H9 (cell line): ENCODE data around the gene ACAP2. TPM values are rescaled to one million over a fixed set of nuclear protein-coding genes. Genes with fewer than 3 reads are reported as not detected.

ENCODE experiments used
- DNase-seq: peaks from one replicate; pipeline ENCODE4 v3.0.0-alpha.2; 2017
- H2AFZ ChIP-seq: one replicate; pipeline ENCODE4 v1.6.1; 2013; ENCODE audit warnings: mild to moderate bottlenecking, low read length, control low read depth, moderate library complexity
- H2AK5ac ChIP-seq: 2 replicates; pipeline ENCODE4 v1.6.1; 2013; ENCODE audit warnings: low read length, control low read depth, mixed read lengths; ENCODE audit not compliant: insufficient read length
- H2BK120ac ChIP-seq: one replicate; pipeline ENCODE4 v1.6.1; 2013; ENCODE audit warnings: low read depth, mild to moderate bottlenecking, low read length, control low read depth, inconsistent platforms; ENCODE audit not compliant: poor library complexity, severe bottlenecking
- H2BK12ac ChIP-seq: 2 replicates; pipeline ENCODE4 v1.6.1; 2013; ENCODE audit warnings: low read length, control low read depth, mixed read lengths, low read depth; ENCODE audit not compliant: insufficient read length
- H2BK15ac ChIP-seq: 2 replicates; pipeline ENCODE4 v1.6.1; 2013; ENCODE audit warnings: low read depth, low read length, control low read depth
- H2BK20ac ChIP-seq: one replicate; pipeline ENCODE4 v1.6.1; 2013; ENCODE audit warnings: low read depth, mild to moderate bottlenecking, low read length, control low read depth, inconsistent platforms; ENCODE audit not compliant: poor library complexity, severe bottlenecking
- H2BK5ac ChIP-seq: 2 replicates; pipeline ENCODE4 v1.6.1; 2013; ENCODE audit warnings: low read length, control low read depth, mixed read lengths; ENCODE audit not compliant: insufficient read length
- H3K14ac ChIP-seq: 2 replicates; pipeline ENCODE4 v1.6.1; 2013; ENCODE audit warnings: low read length, control low read depth; ENCODE audit not compliant: insufficient read depth
- H3K18ac ChIP-seq: 2 replicates; pipeline ENCODE4 v1.6.1; 2013; ENCODE audit warnings: low read depth, mild to moderate bottlenecking, mixed read lengths, low read length, control low read depth; ENCODE audit not compliant: insufficient read length
- H3K23ac ChIP-seq: 2 replicates; pipeline ENCODE4 v1.6.1; 2013; ENCODE audit warnings: low read length, control low read depth, mixed read lengths, low read depth; ENCODE audit not compliant: insufficient read length
- H3K23me2 ChIP-seq: 2 replicates; pipeline ENCODE4 v1.6.1; 2013; ENCODE audit warnings: low read depth, mild to moderate bottlenecking, mixed read lengths, low read length, control low read depth; ENCODE audit not compliant: insufficient read length, poor library complexity, severe bottlenecking
- H3K27ac ChIP-seq: 2 replicates; pipeline ENCODE4 v1.5.1; 2013; ENCODE audit warnings: low read length, control low read depth, mixed read lengths, low read depth; ENCODE audit not compliant: insufficient read length
- H3K27me3 ChIP-seq: 2 replicates; pipeline ENCODE4 v1.6.1; 2013; ENCODE audit warnings: low read length, control low read depth, inconsistent platforms; ENCODE audit not compliant: insufficient read depth
- H3K4ac ChIP-seq: 2 replicates; pipeline ENCODE4 v1.6.1; 2013; ENCODE audit warnings: low read depth, mild to moderate bottlenecking, control low read depth, inconsistent platforms, low read length, moderate library complexity
- H3K4me1 ChIP-seq: 2 replicates; pipeline ENCODE4 v1.6.1; 2013; ENCODE audit warnings: low read length, control low read depth, inconsistent platforms; ENCODE audit not compliant: insufficient read depth
- H3K4me2 ChIP-seq: 2 replicates; pipeline ENCODE4 v1.6.1; 2013; ENCODE audit warnings: low read length, control low read depth, mixed read lengths; ENCODE audit not compliant: insufficient read length, insufficient read depth
- H3K56ac ChIP-seq: 2 replicates; pipeline ENCODE4 v1.6.1; 2013; ENCODE audit warnings: low read depth, mild to moderate bottlenecking, mixed read lengths, low read length, control low read depth; ENCODE audit not compliant: insufficient read length
- H3K79me1 ChIP-seq: 2 replicates; pipeline ENCODE4 v1.6.1; 2013; ENCODE audit warnings: low read depth, mild to moderate bottlenecking, moderate library complexity, low read length, control low read depth, inconsistent platforms; ENCODE audit not compliant: insufficient read depth, poor library complexity, severe bottlenecking
- H3K79me2 ChIP-seq: 2 replicates; pipeline ENCODE4 v1.6.1; 2013; ENCODE audit warnings: low read length, control low read depth, inconsistent platforms; ENCODE audit not compliant: insufficient read depth
- H3K9ac ChIP-seq: 2 replicates; pipeline ENCODE4 v1.6.1; 2013; ENCODE audit warnings: low read length, control low read depth, mixed read lengths; ENCODE audit not compliant: insufficient read length; ENCODE audit errors: extremely low read depth
- H3K9me3 ChIP-seq: one replicate; pipeline ENCODE4 v1.6.1; 2013; ENCODE audit warnings: low read depth, low read length, inconsistent platforms; ENCODE audit not compliant: control insufficient read depth
- H3T11ph ChIP-seq: one replicate; pipeline ENCODE4 v1.6.1; 2013; ENCODE audit warnings: mild to moderate bottlenecking, low read length, control low read depth, inconsistent platforms
- H4K20me1 ChIP-seq: one replicate; pipeline ENCODE4 v1.6.1; 2013; ENCODE audit not compliant: control insufficient read depth, insufficient read length, insufficient read depth
- H4K5ac ChIP-seq: 2 replicates; pipeline ENCODE4 v1.6.1; 2013; ENCODE audit warnings: low read depth, mild to moderate bottlenecking, mixed read lengths, low read length, control low read depth; ENCODE audit not compliant: insufficient read length
- H4K8ac ChIP-seq: replicated peaks from 2 replicates; pipeline ENCODE4 v1.6.1; 2013; ENCODE audit warnings: low read length, control low read depth, mixed read lengths, low read depth; ENCODE audit not compliant: insufficient read length
- H4K91ac ChIP-seq: 2 replicates; pipeline ENCODE4 v1.6.1; 2013; ENCODE audit warnings: low read depth, mild to moderate bottlenecking, moderate library complexity, mixed read lengths, low read length, control low read depth; ENCODE audit not compliant: insufficient read length
- H3K27ac Mint-ChIP-seq, 3 experiments: 2 replicates in 2 of 3; 3 replicates in 1 of 3; pipeline ENCODE4 v1.8.0; 2020 to 2021; ENCODE audit warnings: mixed read lengths in 3 of 3, mild to moderate bottlenecking in 1 of 3, moderate library complexity in 1 of 3
- H3K27me3 Mint-ChIP-seq: 2 replicates; pipeline ENCODE4 v1.8.0; 2021; ENCODE audit warnings: low read depth, mild to moderate bottlenecking, moderate library complexity, mixed read lengths
- H3K36me3 Mint-ChIP-seq, 3 experiments: 2 replicates in 2 of 3; 3 replicates in 1 of 3; pipeline ENCODE4 v1.8.0; 2020 to 2021; ENCODE audit warnings: low read depth in 3 of 3, mixed read lengths in 3 of 3; ENCODE audit not compliant: insufficient read depth in 1 of 3
- H3K4me1 Mint-ChIP-seq, 2 experiments: 2 replicates each; pipeline ENCODE4 v1.8.0; 2020; ENCODE audit warnings: mixed read lengths in 2 of 2
- H3K4me3 Mint-ChIP-seq, 2 experiments: 2 replicates in 1 of 2; 3 replicates in 1 of 2; pipeline ENCODE4 v1.8.0; 2020 to 2021; ENCODE audit warnings: mild to moderate bottlenecking in 2 of 2, mixed read lengths in 2 of 2, moderate library complexity in 1 of 2
- H3K9me3 Mint-ChIP-seq, 2 experiments: 2 replicates in 1 of 2; 3 replicates in 1 of 2; pipeline ENCODE4 v1.8.0; 2020; ENCODE audit warnings: mild to moderate bottlenecking in 2 of 2, mixed read lengths in 2 of 2, moderate library complexity in 1 of 2
- WGBS: extraction: QIAGEN DNeasy Blood & Tissue Kit; methylation state at CpG from one replicate; pipeline ENCODE4 v1.1.7; 2013; ENCODE audit warnings: missing lambda C conversion rate, low lambda C conversion rate, mixed read lengths; ENCODE audit not compliant: insufficient read length; ENCODE audit errors: extremely low coverage; 5-methylcytosine and 5-hydroxymethylcytosine counted together
- total RNA-seq: library from RNA; stranded (reverse); gene quantifications from 2 replicates; pipeline ENCODE4 v1.2.1, GENCODE V29; 2021
- TF ChIP-seq, protein P1 (sequence below): fragments of 200-600 bp; sonication (generic); conservative IDR thresholded peaks from 3 replicates; pipeline ENCODE4 v1.8.0; 2021; ENCODE audit warnings: antibody characterized with exemption, mild to moderate bottlenecking

ACAP2 gene
- total RNA-seq, 1 experiment from 2014 or later = 30.8 TPM

GRCh38 chr3:195247863-195248189, 195.0 kb downstream of the ACAP2 start:
- Histone ChIP-seq H4K8ac (no peak overlapping the region), H4K5ac (no peak overlapping the region), H2BK20ac (no peak overlapping the region), H2AFZ (no peak overlapping the region), H4K20me1 (peaks cover 2% of the 10 kb centered on the region), H3K4me1 (no peaks in the 10 kb centered on the region), H3K23me2 (no peaks in the 10 kb centered on the region), H3K79me2 (peaks cover 6% of the 10 kb centered on the region; the same call in 1 of the 2 replicates), H3K79me1 (no peaks in the 10 kb centered on the region), H3K56ac (no peak overlapping the region), H3T11ph (no peak overlapping the region), H4K91ac (no peak overlapping the region), H2BK120ac (no peak overlapping the region), H2BK12ac (no peak overlapping the region), H3K9me3 (no peaks in the 10 kb centered on the region), H2BK15ac (no peak overlapping the region), H2BK5ac (no peak overlapping the region), H3K23ac (no peak overlapping the region), H3K14ac (no peak overlapping the region), H3K9ac (no peak overlapping the region), H3K4me2 (no peak overlapping the region), H3K27ac (no peak overlapping the region), H3K4ac (no peak overlapping the region), H3K18ac (no peak overlapping the region), H3K27me3 (no peaks in the 10 kb centered on the region), H2AK5ac (no peak overlapping the region)
- no peak for DNase-seq
- TF ChIP-seq, protein P1, sequence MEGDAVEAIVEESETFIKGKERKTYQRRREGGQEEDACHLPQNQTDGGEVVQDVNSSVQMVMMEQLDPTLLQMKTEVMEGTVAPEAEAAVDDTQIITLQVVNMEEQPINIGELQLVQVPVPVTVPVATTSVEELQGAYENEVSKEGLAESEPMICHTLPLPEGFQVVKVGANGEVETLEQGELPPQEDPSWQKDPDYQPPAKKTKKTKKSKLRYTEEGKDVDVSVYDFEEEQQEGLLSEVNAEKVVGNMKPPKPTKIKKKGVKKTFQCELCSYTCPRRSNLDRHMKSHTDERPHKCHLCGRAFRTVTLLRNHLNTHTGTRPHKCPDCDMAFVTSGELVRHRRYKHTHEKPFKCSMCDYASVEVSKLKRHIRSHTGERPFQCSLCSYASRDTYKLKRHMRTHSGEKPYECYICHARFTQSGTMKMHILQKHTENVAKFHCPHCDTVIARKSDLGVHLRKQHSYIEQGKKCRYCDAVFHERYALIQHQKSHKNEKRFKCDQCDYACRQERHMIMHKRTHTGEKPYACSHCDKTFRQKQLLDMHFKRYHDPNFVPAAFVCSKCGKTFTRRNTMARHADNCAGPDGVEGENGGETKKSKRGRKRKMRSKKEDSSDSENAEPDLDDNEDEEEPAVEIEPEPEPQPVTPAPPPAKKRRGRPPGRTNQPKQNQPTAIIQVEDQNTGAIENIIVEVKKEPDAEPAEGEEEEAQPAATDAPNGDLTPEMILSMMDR = no peak
- Mint-ChIP-seq H3K4me1 (peaks cover 24 to 30% of the 10 kb centered on the region in 2 experiments), H3K9me3 (0 out of 5 replicates have a peak, but pooled peaks cover 0 to 3% of the 10 kb centered on the region in 2 experiments), H3K27ac (peak overlapping the region in 2 of 3 experiments; percentile 65 to 83; a peak in 2 of 7 replicates), H3K36me3 (peaks cover 13 to 25% (median 25%) of the 10 kb centered on the region in 3 experiments; a peak in 6 of 7 replicates), H3K4me3 (no peak overlapping the region), H3K27me3 (no peaks in the 10 kb centered on the region; the same call in none of the 2 replicates)
- no CpG with 5 or more reads among the region's 8 CpGs for WGBS
